Type B pancreatic cell (in vitro differentiated cells): Measurements from ENCODE around the gene CRYL1. TPM values are rescaled to one million over a fixed set of nuclear protein-coding genes. Genes with fewer than 3 reads are reported as not detected.

Experiments used
- DNase-seq: peaks from one replicate; pipeline ENCODE4 v3.0.0; 2021; ENCODE audit warnings: mixed read lengths; ENCODE audit not compliant: unreplicated experiment; ENCODE audit errors: extremely low spot score
- H3K27ac Mint-ChIP-seq: 2 replicates; pipeline ENCODE4 v1.8.0; 2021; ENCODE audit warnings: mild to moderate bottlenecking, mixed read lengths
- H3K27me3 Mint-ChIP-seq: 2 replicates; pipeline ENCODE4 v1.8.0; 2021; ENCODE audit warnings: mixed read lengths
- H3K36me3 Mint-ChIP-seq: 2 replicates; pipeline ENCODE4 v1.8.0; 2021; ENCODE audit warnings: mixed read lengths
- H3K4me1 Mint-ChIP-seq: one replicate; pipeline ENCODE4 v1.8.0; 2021; ENCODE audit warnings: mixed read lengths; ENCODE audit not compliant: unreplicated experiment
- H3K4me3 Mint-ChIP-seq: 2 replicates; pipeline ENCODE4 v1.8.0; 2021; ENCODE audit warnings: mild to moderate bottlenecking, mixed read lengths
- H3K9me3 Mint-ChIP-seq: 2 replicates; pipeline ENCODE4 v1.8.0; 2021; ENCODE audit warnings: mixed read lengths
- total RNA-seq: library from RNA; stranded (reverse); gene quantifications from 2 replicates; pipeline ENCODE4 v1.2.1, GENCODE V29; 2021; ENCODE audit warnings: low replicate concordance
- TF ChIP-seq, protein P1 (sequence below): fragments of 200-600 bp; sonication (generic); conservative IDR thresholded peaks from 2 replicates; pipeline ENCODE4 v1.5.0; 2021; ENCODE audit warnings: antibody characterized with exemption, mild to moderate bottlenecking

Gene CRYL1
- total RNA-seq, 1 donor from 2014 or later, result 20.2 TPM

DNA sequence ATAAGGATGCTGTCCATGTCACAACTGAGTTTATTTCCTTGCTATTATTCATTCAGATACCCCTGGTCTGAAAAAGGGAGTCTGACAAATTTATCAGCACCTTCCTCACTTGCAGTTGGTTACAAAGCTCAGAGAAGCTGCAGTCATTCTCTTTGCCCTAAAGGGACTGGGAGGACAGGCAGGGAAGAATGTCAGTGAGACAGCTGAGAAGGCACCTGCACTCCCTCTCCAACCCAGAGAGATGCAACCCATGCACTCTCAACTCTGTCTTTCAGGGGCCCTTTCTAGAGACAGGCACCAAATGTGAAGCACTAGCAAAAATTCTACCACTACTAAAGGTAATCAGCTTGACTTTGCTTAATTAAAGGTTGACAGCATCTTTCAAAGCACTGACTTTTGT is 83.3 kb downstream of the CRYL1 start:
- H3K27me3 Mint-ChIP-seq, result no peaks in the 10 kb centered on the region
- DNase-seq, result no peak
- H3K4me3 Mint-ChIP-seq, result no peak overlapping the region
- H3K4me1 Mint-ChIP-seq, result peaks cover 14% of the 10 kb centered on the region
- no peaks in the 10 kb centered on the region for H3K36me3 Mint-ChIP-seq
- TF ChIP-seq, protein P1, sequence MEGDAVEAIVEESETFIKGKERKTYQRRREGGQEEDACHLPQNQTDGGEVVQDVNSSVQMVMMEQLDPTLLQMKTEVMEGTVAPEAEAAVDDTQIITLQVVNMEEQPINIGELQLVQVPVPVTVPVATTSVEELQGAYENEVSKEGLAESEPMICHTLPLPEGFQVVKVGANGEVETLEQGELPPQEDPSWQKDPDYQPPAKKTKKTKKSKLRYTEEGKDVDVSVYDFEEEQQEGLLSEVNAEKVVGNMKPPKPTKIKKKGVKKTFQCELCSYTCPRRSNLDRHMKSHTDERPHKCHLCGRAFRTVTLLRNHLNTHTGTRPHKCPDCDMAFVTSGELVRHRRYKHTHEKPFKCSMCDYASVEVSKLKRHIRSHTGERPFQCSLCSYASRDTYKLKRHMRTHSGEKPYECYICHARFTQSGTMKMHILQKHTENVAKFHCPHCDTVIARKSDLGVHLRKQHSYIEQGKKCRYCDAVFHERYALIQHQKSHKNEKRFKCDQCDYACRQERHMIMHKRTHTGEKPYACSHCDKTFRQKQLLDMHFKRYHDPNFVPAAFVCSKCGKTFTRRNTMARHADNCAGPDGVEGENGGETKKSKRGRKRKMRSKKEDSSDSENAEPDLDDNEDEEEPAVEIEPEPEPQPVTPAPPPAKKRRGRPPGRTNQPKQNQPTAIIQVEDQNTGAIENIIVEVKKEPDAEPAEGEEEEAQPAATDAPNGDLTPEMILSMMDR, result no peak
- no peak overlapping the region for H3K27ac Mint-ChIP-seq
- H3K9me3 Mint-ChIP-seq, result peaks cover 5% of the 10 kb centered on the region

DNA sequence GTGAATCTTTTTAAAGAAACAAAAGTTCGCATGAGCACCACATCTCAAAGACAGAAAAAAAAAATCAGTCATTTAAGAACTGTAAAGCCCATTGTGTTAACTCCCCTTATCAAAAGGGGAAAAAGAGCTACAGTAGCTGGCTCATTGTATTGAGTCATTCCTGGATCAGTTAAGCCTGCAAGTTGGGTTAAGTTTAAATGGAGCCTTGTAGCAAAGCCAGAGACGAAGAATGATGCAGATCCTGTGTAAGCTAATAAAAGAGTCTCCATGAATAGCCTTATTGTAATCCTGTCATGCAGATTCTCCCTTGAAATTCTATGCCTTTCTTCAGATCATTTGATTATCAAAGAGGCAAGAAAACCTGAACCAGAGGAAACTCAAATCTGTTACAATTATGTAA is 83.8 kb downstream of the CRYL1 start:
- no peaks in the 10 kb centered on the region for H3K27me3 Mint-ChIP-seq
- no peaks in the 10 kb centered on the region for H3K36me3 Mint-ChIP-seq
- H3K27ac Mint-ChIP-seq, result peak overlapping the region; percentile 35
- H3K9me3 Mint-ChIP-seq, result peaks cover 5% of the 10 kb centered on the region
- H3K4me3 Mint-ChIP-seq, result no peak overlapping the region
- TF ChIP-seq, protein P1, result no peak
- DNase-seq, result no peak
- H3K4me1 Mint-ChIP-seq, result peaks cover 14% of the 10 kb centered on the region

DNA sequence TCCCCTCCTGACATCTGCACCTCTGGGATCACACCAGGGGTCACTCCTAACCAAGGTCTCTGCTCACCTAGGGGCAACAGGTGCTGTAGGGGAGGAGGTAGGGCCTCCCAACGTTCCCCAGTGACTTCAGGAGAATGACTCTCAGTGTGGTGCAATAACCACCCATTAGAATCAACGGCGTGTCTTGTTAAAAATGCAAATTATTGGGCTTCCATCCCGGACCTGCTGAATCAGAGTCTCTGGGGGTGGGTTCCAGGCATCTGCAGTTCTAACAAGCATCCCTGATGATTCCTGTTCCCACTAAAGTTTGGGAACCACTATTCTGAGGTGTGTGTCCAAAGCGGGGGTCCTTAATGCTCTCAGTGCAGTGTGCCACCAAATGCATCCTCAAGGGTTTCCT is 84.6 kb downstream of the CRYL1 start:
- Mint-ChIP-seq H3K4me1 (peaks cover 14% of the 10 kb centered on the region), H3K4me3 (no peak overlapping the region), H3K36me3 (no peaks in the 10 kb centered on the region), H3K9me3 (peaks cover 5% of the 10 kb centered on the region), H3K27me3 (no peaks in the 10 kb centered on the region), H3K27ac (no peak overlapping the region)
- TF ChIP-seq, protein P1, result no peak
- no peak for DNase-seq

DNA sequence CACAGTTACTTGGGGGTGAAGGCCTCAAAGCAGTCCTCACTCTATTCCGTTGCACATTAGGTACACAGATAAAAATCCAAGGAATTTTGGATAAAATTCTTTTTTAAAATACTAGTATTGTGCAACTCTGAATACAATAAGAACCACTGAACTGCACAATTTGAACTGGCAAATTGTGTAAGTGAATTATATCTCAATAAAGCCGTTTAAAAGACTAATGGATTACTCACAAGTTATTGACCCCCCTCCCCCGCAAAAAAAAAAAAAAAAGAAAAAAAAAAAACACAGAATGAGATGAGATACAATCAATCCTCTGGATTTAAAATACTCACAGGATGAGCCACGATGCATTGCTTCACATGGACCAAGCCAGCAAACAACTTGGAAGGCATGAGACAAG is 86.4 kb downstream of the CRYL1 start:
- Mint-ChIP-seq H3K36me3 (peaks cover 5% of the 10 kb centered on the region), H3K4me3 (no peak overlapping the region), H3K27me3 (no peaks in the 10 kb centered on the region), H3K27ac (no peak overlapping the region), H3K9me3 (peaks cover 11% of the 10 kb centered on the region), H3K4me1 (peaks cover 14% of the 10 kb centered on the region)
- TF ChIP-seq, protein P1, result no peak
- DNase-seq, result no peak

DNA sequence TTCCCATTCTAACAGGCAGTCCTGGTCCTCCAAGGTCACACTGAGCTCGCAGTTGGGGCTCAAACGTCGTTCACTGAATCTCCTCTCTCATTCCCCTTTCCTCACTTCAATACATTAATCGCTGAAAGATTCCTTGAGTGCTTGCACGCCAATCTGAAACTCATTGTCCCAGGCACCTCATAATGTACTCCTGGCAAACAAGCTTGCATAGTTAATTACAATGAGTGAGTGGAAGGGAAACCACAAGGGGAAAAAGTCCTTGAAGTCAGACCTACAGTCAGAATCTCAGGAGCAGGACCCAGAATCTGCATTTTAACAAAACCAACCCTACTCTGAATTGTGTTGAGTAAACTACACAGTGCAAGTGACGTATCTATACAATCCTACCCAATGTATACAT is 86.9 kb downstream of the CRYL1 start:
- H3K4me3 Mint-ChIP-seq, result no peak overlapping the region
- H3K36me3 Mint-ChIP-seq, result peaks cover 5% of the 10 kb centered on the region
- no peak for DNase-seq
- H3K27ac Mint-ChIP-seq, result no peak overlapping the region
- H3K9me3 Mint-ChIP-seq, result peaks cover 11% of the 10 kb centered on the region
- peaks cover 14% of the 10 kb centered on the region for H3K4me1 Mint-ChIP-seq
- TF ChIP-seq, protein P1, result no peak
- H3K27me3 Mint-ChIP-seq, result no peaks in the 10 kb centered on the region

DNA sequence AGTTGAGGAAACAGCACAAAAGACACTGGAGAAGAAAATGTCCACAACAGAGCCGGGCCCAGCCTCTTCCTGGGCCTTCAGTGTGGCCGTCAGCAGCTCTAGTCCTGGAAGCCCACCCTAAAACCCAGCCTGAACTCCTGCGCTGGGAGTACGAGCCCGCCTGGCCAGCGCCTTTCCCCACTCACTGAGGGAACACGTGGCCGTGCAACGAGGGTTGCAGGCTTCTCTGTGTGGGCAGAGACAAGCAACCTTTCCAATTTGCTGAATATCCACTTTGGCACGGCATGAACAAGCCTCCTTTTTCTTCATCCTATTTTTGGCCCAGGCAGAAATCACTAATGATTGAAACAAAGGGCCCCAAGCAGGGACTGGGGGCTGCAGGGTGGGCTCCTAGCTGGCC is 89.2 kb downstream of the CRYL1 start:
- TF ChIP-seq, protein P1, result no peak
- Mint-ChIP-seq H3K4me3 (no peak overlapping the region), H3K9me3 (peaks cover 11% of the 10 kb centered on the region), H3K27me3 (no peaks in the 10 kb centered on the region), H3K27ac (no peak overlapping the region), H3K36me3 (peaks cover 5% of the 10 kb centered on the region), H3K4me1 (no peaks in the 10 kb centered on the region)
- DNase-seq, result no peak
